GM21737 (cell line): ENCODE data around the gene SLC17A1.

ENCODE experiments used
- ATAC-seq: cut with Tn5 transposase; IDR thresholded peaks from one replicate; pipeline ENCODE4 v1.9.1; 2021; ENCODE audit warnings: mild to moderate bottlenecking, moderate library complexity; ENCODE audit not compliant: unreplicated experiment

Gene SLC17A1, protein sequence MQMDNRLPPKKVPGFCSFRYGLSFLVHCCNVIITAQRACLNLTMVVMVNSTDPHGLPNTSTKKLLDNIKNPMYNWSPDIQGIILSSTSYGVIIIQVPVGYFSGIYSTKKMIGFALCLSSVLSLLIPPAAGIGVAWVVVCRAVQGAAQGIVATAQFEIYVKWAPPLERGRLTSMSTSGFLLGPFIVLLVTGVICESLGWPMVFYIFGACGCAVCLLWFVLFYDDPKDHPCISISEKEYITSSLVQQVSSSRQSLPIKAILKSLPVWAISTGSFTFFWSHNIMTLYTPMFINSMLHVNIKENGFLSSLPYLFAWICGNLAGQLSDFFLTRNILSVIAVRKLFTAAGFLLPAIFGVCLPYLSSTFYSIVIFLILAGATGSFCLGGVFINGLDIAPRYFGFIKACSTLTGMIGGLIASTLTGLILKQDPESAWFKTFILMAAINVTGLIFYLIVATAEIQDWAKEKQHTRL

DNA sequence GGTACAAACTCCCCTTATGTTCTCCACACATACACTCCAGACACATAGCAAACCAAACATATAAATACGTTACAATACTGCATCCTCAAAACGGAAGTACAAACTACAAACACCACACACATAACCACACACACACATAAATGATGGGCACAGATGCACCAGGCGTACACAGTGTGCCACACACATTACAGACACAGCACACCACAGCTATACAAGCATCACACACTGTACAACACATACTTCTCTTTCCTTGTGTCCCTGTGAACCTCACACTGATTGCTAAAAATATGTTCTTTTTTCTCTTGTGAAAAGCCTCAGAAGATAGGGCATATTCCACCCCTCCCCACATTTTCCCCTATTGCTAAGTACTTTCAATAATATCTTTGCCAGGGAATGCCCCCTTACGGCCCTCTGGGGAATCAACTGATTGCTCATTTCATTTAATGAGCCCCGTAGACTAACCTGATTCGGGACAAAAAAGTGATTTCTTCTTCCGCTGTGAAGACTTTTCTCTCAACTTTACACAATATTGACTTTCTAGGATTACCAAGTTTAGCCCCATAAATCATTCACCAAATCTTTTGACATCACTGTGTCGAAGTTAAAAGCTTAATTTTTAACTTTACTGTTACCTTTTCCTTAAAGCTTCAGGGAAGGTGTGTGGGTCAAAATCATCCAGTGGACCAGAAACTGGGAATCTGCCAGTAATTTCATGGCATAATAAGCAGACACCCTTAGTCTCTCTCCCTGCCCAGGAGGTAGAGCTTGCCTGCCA lies at the start of gene SLC17A1:
Gene SLC17A1 (minus strand): TSS at position 521 of the 775 bp plus-strand sequence. CDS start 1,495 bp downstream, outside the sequence.
- ATAC-seq, result no peak

- no peak for ATAC-seq
Observed at GRCh38 chr6:25880601-25881000, 48.7 kb upstream of the SLC17A1 start.

- ATAC-seq, result no peak
Observed at GRCh38 chr6:25878721-25879322, 47.0 kb upstream of the SLC17A1 start.

GRCh38 chr6:25875926-25876602 lies 44.2 kb upstream of the SLC17A1 start:
- no peak for ATAC-seq

GRCh38 chr6:25875563-25875905 lies 43.7 kb upstream of the SLC17A1 start:
- ATAC-seq, result no peak

GRCh38 chr6:25874822-25875562 lies 43.1 kb upstream of the SLC17A1 start:
- ATAC-seq, result no peak

DNA sequence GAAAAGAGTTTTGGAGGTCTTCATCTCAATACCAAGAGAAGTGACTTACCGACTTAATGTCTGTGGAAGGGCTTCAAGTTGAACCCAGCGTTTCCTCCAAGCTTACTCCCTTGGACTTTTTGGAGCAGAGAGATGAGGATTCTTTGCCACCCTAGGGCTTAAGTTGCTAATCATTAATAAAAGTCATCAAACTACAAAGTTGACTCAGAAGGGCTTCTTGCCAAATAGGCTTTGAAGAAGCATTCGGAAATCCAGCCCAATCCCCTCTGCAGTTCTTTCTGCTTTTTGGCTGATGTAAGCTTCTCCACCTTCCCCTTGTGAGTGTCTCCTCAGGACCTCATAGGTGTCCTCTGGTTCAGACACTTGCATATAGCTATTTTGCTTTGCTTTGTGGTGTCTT lies 42.3 kb upstream of the SLC17A1 start, which contains the start of gene SLC17A3:
Gene SLC17A3 (minus strand): TSS at position 126 of the 400 bp plus-strand sequence. CDS start 5,856 bp downstream, outside the sequence.
- no peak for ATAC-seq

DNA sequence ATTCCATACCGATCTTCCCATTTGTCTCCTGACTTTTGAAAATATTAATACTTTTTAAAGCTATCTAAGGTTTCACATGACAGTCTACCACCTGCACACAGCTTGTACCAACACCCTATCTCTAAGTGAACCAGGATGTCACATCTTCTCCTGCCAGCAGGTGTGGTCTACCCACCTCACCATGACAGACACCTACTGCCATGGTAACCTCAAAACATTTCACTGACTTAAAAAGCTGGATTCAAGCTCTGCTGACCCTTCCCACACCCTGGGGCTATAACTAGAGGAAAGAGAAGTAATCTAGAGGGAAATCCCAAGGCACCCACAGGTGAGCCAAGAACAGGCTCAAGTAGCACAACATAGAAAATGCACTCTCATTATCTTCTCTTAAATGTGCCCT lies 41.0 kb upstream of the SLC17A1 start:
- ATAC-seq, result no peak

DNA sequence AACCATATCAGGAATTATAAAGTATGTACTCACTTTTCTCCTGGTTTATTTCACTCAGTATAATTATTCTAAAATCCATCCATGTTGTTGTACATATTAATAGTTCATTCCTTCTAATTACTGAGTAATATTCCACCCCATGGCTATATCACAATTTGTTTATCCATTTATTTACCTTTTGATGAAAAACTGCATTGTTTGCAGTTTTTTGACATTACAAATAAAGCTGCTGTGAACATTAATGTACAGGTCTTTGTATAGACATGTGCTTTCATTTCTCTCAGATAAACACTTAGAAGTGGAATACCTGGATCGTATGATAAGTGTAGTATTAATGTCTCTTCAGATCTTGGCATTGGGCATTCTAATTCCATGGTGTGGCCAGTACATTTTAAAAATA lies 38.0 kb upstream of the SLC17A1 start:
- no peak for ATAC-seq

DNA sequence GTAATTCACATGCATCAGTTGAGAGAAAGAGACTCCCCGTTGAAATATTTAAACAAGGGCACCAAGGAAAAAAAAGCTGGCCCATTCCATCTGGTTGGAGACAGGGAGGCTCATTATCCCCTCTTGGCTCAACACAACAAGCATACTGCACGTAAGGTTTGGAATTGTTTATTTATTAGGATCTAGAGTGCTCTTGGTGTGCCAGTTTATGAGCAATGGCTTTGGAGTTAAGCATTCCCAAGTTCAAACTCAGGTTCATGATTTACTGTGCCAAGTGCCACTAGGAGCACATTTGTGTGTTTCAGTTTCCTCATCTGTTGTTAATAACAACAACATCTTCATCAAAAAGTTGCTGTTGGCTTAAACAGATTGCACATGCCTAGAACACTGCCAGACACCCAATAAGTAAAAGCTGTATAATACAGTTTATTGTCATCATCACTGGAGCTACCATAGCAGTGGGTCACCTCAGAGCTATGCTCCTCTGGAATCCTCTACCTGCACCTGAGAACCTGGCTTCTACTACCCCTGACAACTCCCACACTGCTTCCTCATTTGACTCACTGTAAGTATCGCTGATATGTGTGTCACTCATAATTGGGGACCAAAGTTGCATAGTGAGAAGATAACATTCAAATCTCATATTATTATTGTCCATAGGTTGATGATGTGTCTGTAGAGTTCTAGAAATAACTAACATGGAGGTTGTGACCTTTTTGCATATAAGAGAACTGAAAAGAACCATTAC lies 36.8 kb upstream of the SLC17A1 start:
- no peak for ATAC-seq

DNA sequence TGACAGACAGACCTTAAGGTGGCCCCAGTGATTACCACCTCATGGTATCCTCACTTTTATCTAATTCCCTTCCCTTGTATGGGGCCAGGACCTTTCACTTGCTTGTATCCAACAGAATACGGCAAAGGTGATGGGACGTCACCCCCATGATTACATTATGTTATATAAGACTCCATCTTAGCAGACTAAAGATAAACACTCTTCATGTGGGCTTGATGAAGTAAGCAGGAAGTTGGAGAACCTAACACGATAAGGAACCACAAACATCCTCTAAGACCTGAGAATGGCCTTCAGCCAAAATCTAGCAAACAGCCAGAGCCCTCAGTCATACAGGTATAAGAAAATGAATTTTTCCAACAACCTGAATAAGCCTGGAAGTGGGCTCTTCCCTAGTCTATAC lies 34.2 kb upstream of the SLC17A1 start:
- no peak for ATAC-seq

DNA sequence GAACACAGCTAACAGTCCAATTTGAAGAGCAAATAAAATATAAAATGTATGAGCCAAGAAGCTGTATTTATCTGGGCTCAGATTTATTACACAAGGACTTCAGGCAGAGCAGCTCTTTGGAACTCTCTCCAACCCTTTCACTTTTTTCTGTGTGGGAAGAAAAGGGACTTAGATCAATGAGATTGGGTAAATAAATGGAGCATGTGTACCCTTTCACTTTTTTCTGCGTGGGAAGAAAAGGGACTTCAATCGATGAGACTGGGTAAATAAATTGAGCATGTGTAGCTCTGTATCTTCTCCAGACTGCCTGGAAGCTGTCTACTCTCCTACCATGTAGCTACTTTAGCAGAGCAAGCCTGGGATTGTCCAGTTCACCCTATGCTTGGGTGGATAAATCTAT lies 31.5 kb upstream of the SLC17A1 start:
- no peak for ATAC-seq

GRCh38 chr6:25862199-25862598 lies 30.3 kb upstream of the SLC17A1 start:
- ATAC-seq, result no peak

DNA sequence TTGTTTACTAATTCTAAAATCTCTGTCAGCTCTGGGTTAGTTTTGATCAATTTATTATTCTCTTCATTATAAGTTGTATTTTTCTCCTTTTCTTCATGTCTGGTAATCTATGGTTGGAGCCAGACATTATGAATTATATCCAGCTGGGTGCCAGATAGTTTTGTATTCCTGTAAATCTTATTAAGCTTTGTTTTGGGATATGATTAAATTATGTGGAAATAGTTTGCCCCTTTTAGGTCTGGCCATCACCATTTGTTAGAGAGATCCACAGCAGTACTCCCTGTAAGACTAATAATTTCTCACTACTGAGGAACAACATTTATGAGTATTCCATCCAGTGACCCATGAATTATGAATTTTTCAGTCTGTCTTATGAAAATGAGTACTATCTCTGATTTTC lies 20.9 kb upstream of the SLC17A1 start:
- no peak for ATAC-seq

DNA sequence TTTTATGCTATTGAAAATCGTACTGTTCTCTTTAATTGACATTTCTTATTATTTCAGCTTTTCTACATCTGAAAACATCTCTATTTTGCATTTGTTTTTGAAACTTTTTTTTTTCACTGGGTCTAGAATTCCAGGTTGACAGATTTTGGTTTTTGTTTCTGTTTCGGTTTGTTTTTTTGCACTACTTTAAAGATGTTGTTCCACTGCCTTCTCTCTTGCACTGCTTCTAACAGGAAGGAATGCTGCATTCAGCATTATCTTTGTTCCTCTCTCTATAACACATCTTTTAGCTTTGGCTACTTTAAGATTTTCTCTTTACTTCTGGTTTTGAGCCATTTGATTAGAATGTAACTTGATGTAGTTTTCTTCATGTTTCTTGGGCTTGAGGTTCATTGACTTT lies 20.1 kb upstream of the SLC17A1 start:
- ATAC-seq, result no peak

DNA sequence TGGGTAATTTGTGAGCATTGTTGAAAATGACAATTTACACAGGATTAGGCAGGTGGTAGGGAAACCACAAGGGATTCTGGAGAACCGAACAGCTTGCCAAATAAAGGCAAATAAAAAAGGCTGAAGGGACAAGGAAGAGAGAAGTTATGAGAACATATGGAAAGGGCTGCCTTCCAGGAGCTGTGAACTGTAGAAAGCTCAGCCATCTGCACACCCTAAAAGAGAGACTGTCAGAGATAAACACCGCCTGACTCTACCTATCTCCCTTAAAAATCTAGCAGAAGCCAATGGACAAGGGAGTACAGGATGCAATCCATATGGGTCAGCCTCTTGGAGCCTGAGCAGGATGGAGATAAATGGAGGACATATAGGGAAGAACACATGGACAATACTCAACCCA lies 12.7 kb upstream of the SLC17A1 start:
- ATAC-seq, result no peak

- no peak for ATAC-seq
Observed at GRCh38 chr6:25842526-25842925, 10.7 kb upstream of the SLC17A1 start.

DNA sequence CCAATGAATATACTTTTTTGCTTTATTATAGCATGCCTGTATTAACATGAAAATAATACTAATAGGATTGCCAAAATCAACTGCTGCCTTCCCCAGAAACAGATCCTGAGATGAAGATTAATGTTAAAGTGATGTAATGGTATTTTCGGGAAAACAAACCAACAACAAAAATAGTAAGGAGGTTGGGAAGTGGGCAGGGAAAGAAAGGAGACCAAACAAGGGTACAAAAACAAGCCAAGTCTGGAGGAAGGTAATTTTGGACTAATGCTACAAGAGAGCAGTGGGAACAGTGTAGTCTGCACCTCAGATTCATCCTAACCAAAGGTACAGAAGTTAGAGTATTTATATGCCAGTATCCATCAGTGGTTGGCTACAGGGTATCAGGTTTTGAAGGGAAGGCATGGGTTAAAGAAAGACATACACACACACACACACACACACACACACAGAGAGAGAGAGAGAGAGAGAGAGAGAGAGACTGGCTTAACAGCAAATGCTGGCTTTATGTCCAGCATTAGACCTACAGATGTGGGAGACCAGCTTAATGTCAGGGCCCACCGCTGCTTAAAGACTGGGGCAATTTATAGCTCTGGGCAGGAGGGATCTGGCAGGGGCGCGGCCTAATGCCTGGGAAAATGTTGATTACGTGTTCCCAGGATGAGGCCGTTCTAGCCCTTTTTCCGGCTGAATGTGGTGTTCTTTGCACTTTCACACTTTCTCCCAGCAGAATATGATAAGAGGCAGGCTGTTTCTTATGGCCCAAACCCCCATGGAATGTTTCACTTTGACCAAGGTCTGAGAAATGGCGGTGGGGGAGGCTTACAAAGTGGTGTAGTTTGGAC lies 3.8 kb upstream of the SLC17A1 start:
- ATAC-seq, result no peak

- ATAC-seq, result no peak
Observed at GRCh38 chr6:25834950-25835349, 3.1 kb upstream of the SLC17A1 start.
